ENCODE data around the gene MYEF2.

MYEF2 gene

DNA sequence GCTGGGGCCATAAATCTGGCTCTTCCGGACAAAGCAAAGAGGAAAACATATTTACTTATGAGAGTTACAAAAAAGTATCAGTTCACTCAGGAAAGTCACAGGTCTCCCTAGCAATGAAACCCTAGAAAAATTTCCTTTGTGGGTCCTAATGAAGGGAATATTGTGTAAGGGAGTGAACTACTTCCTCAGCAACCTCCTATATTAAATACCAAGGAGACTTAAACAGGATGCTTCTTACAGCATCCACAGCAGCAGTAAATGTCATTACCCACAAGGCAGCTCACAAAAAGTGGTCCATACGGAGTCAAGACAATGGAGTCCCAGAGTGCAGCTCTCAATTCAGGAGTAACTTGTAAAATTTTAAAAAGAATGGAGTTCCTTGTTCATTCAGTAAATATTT is 72.2 kb downstream of the MYEF2 start:
- WGBS (ENCODE audit: extremely low coverage, insufficient coverage, low lambda C conversion rate) = no CpG with 5 or more reads among the region's 2 CpGs
- Histone ChIP-seq H3K4me2 (ENCODE audit: low read length) (no peak overlapping the region), H3K56ac (ENCODE audit: low read length) (no peak overlapping the region), H2BK120ac (ENCODE audit: low read depth, low read length) (no peak overlapping the region), H3K18ac (ENCODE audit: low read length) (no peak overlapping the region), H4K5ac (ENCODE audit: low read length) (no peak overlapping the region), H3K4me3 (ENCODE audit: low read length) (no peak overlapping the region), H4K8ac (ENCODE audit: low read depth, low read length) (no peak overlapping the region), H3K79me1 (ENCODE audit: low read length) (no peaks in the 10 kb centered on the region), H3K36me3 (ENCODE audit: control insufficient read depth, insufficient read depth, low read length) (no peaks in the 10 kb centered on the region), H2BK15ac (replicated peaks; ENCODE audit: low read depth) (no peak overlapping the region), H3K4ac (ENCODE audit: low read depth, low read length) (no peak overlapping the region), H3K27ac (ENCODE audit: low read depth, low read length) (no peak overlapping the region), H3K27me3 (ENCODE audit: insufficient read depth, low read length, poor library complexity) (no peaks in the 10 kb centered on the region), H2BK5ac (ENCODE audit: low read length) (no peak overlapping the region), H3K23ac (ENCODE audit: low read length) (no peak overlapping the region), H2AK5ac (ENCODE audit: low read length) (no peak overlapping the region), H3K4me1 (ENCODE audit: control insufficient read depth, low read depth, low read length) (no peaks in the 10 kb centered on the region), H3K79me2 (ENCODE audit: control insufficient read depth, insufficient read depth, low read length) (no peaks in the 10 kb centered on the region), H3K9ac (ENCODE audit: low read length) (no peak overlapping the region)
- no peak for DNase-seq

DNA sequence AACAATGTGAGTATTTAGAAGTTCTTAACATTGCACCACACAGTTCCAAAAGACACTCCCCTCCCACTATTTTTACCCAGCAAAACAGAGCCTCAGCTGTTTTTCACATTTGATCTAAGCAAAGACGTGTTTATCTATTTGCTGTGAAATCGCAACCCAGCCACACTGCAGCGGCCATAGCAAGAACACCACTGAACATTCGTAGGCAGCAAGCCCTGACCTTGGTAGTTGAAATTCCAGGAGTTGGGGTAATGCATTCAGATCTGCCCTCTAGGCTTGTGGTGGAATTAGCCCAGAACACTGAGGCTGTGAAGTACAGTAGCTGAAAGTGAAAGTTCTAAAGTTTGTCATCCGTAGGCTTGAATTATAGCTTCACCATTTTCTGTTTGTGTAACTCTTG is 74.4 kb downstream of the MYEF2 start:
- H3K79me1 ChIP-seq (ENCODE audit: low read length) = no peaks in the 10 kb centered on the region
- H4K5ac ChIP-seq (ENCODE audit: low read length) = no peak overlapping the region
- H3K36me3 ChIP-seq (ENCODE audit: control insufficient read depth, insufficient read depth, low read length) = no peaks in the 10 kb centered on the region
- no peak overlapping the region for H3K56ac ChIP-seq (ENCODE audit: low read length)
- no peaks in the 10 kb centered on the region for H3K27me3 ChIP-seq (ENCODE audit: insufficient read depth, low read length, poor library complexity)
- no peak for DNase-seq
- no peak overlapping the region for H3K27ac ChIP-seq (ENCODE audit: low read depth, low read length)
- no peak overlapping the region for H4K8ac ChIP-seq (ENCODE audit: low read depth, low read length)
- H2BK120ac ChIP-seq (ENCODE audit: low read depth, low read length) = no peak overlapping the region
- no peaks in the 10 kb centered on the region for H3K79me2 ChIP-seq (ENCODE audit: control insufficient read depth, insufficient read depth, low read length)
- WGBS (ENCODE audit: extremely low coverage, insufficient coverage, low lambda C conversion rate) = no CpG with 5 or more reads among the region's 5 CpGs
- no peak overlapping the region for H2BK15ac ChIP-seq (replicated peaks; ENCODE audit: low read depth)
- H3K4me2 ChIP-seq (ENCODE audit: low read length) = no peak overlapping the region
- no peaks in the 10 kb centered on the region for H3K4me1 ChIP-seq (ENCODE audit: control insufficient read depth, low read depth, low read length)
- H3K4me3 ChIP-seq (ENCODE audit: low read length) = no peak overlapping the region
- no peak overlapping the region for H3K23ac ChIP-seq (ENCODE audit: low read length)
- no peak overlapping the region for H3K4ac ChIP-seq (ENCODE audit: low read depth, low read length)
- H3K9ac ChIP-seq (ENCODE audit: low read length) = no peak overlapping the region
- H2BK5ac ChIP-seq (ENCODE audit: low read length) = no peak overlapping the region
- H3K18ac ChIP-seq (ENCODE audit: low read length) = no peak overlapping the region
- H2AK5ac ChIP-seq (ENCODE audit: low read length) = no peak overlapping the region

DNA sequence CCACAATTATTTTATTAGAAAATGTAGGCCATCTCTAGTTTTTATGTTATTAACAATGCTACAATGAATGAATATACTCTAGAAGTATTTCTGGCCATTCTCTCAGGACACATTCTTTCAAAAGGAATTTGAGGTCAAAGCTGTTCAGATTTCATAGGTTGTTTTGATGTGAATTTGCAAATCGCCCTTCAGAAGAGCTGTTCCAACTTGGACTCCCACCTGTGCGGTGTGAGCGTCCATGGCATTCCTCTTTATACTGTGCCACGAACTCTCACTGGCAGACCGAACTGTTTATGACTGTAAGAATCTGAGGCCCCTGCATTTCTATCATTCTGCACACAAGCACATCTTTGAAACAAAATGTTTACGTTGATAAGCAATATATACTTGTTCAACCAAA is 75.9 kb downstream of the MYEF2 start:
- H4K8ac ChIP-seq (ENCODE audit: low read depth, low read length) = no peak overlapping the region
- no CpG with 5 or more reads among the region's 6 CpGs for WGBS (ENCODE audit: extremely low coverage, insufficient coverage, low lambda C conversion rate)
- no peak overlapping the region for H2BK5ac ChIP-seq (ENCODE audit: low read length)
- no peak overlapping the region for H3K18ac ChIP-seq (ENCODE audit: low read length)
- H3K79me2 ChIP-seq (ENCODE audit: control insufficient read depth, insufficient read depth, low read length) = no peaks in the 10 kb centered on the region
- H3K56ac ChIP-seq (ENCODE audit: low read length) = no peak overlapping the region
- no peak overlapping the region for H3K4me2 ChIP-seq (ENCODE audit: low read length)
- no peaks in the 10 kb centered on the region for H3K4me1 ChIP-seq (ENCODE audit: control insufficient read depth, low read depth, low read length)
- no peak overlapping the region for H3K27ac ChIP-seq (ENCODE audit: low read depth, low read length)
- no peak overlapping the region for H2BK120ac ChIP-seq (ENCODE audit: low read depth, low read length)
- H2BK15ac ChIP-seq (replicated peaks; ENCODE audit: low read depth) = no peak overlapping the region
- H3K36me3 ChIP-seq (ENCODE audit: control insufficient read depth, insufficient read depth, low read length) = no peaks in the 10 kb centered on the region
- H2AK5ac ChIP-seq (ENCODE audit: low read length) = no peak overlapping the region
- H3K4ac ChIP-seq (ENCODE audit: low read depth, low read length) = no peak overlapping the region
- H3K79me1 ChIP-seq (ENCODE audit: low read length) = no peaks in the 10 kb centered on the region
- no peak overlapping the region for H3K23ac ChIP-seq (ENCODE audit: low read length)
- DNase-seq = no peak
- no peak overlapping the region for H3K9ac ChIP-seq (ENCODE audit: low read length)
- no peaks in the 10 kb centered on the region for H3K27me3 ChIP-seq (ENCODE audit: insufficient read depth, low read length, poor library complexity)
- no peak overlapping the region for H3K4me3 ChIP-seq (ENCODE audit: low read length)
- no peak overlapping the region for H4K5ac ChIP-seq (ENCODE audit: low read length)

DNA sequence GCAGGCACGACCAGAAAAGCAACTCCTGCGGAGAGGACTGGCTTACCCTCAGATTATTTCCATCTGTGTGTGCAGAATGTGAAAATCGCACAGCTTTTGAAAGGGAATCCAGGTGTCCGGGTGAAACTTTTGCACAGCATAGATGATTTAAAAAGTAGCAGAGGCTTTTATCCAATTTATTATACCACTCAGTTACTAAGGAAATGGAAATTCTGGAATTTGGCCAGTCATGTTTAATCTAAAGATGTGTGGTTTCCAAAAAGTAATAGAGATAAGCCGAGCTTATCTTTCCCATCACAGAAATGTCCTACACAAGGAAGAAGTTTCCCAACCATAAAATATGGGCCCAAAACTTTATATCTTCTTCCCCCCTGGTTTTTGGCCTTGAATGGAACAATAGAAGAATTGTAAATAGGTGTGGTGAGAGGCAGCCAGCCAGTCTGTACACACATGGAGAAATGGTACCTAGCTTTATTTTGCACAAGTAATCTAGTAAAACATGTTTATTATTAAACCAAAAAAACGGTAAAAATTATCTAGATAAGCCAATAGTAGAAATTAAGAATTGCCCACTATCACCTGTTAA is 76.6 kb downstream of the MYEF2 start:
- H3K27ac ChIP-seq (ENCODE audit: low read depth, low read length) = no peak overlapping the region
- no peak overlapping the region for H3K4me3 ChIP-seq (ENCODE audit: low read length)
- no peak overlapping the region for H4K8ac ChIP-seq (ENCODE audit: low read depth, low read length)
- no peaks in the 10 kb centered on the region for H3K79me2 ChIP-seq (ENCODE audit: control insufficient read depth, insufficient read depth, low read length)
- H2BK120ac ChIP-seq (ENCODE audit: low read depth, low read length) = no peak overlapping the region
- no peak overlapping the region for H3K4me2 ChIP-seq (ENCODE audit: low read length)
- no peak overlapping the region for H2AK5ac ChIP-seq (ENCODE audit: low read length)
- no peak for DNase-seq
- H4K5ac ChIP-seq (ENCODE audit: low read length) = no peak overlapping the region
- H3K18ac ChIP-seq (ENCODE audit: low read length) = no peak overlapping the region
- no peaks in the 10 kb centered on the region for H3K36me3 ChIP-seq (ENCODE audit: control insufficient read depth, insufficient read depth, low read length)
- H3K27me3 ChIP-seq (ENCODE audit: insufficient read depth, low read length, poor library complexity) = no peaks in the 10 kb centered on the region
- no peak overlapping the region for H3K4ac ChIP-seq (ENCODE audit: low read depth, low read length)
- H3K4me1 ChIP-seq (ENCODE audit: control insufficient read depth, low read depth, low read length) = no peaks in the 10 kb centered on the region
- WGBS (ENCODE audit: extremely low coverage, insufficient coverage, low lambda C conversion rate) = no CpG with 5 or more reads among the region's 6 CpGs
- no peaks in the 10 kb centered on the region for H3K79me1 ChIP-seq (ENCODE audit: low read length)
- no peak overlapping the region for H3K23ac ChIP-seq (ENCODE audit: low read length)
- H3K9ac ChIP-seq (ENCODE audit: low read length) = no peak overlapping the region
- no peak overlapping the region for H3K56ac ChIP-seq (ENCODE audit: low read length)
- no peak overlapping the region for H2BK15ac ChIP-seq (replicated peaks; ENCODE audit: low read depth)
- no peak overlapping the region for H2BK5ac ChIP-seq (ENCODE audit: low read length)

DNA sequence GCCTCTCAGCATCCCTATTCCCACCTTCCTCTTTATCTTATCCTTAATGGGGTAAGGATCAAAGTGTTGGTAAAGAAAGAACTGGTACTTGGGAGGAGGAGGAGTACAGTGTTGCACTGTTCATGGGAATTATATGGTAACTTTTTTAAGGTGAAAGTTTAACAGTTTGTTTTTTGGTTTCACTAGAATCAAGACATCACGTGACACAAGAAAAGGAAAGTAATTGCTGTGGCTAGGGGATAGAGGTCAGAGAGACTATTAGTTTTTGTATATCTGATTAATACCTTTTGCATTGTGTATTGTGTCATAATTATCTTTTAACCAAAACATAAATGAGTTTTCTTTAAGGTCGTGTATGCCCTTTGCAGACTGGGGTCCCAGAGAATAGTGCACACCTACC is 80.8 kb downstream of the MYEF2 start:
- H4K5ac ChIP-seq (ENCODE audit: low read length) = no peak overlapping the region
- no peak overlapping the region for H2BK5ac ChIP-seq (ENCODE audit: low read length)
- H3K18ac ChIP-seq (ENCODE audit: low read length) = no peak overlapping the region
- no peak overlapping the region for H3K9ac ChIP-seq (ENCODE audit: low read length)
- no CpG with 5 or more reads among the region's 2 CpGs for WGBS (ENCODE audit: extremely low coverage, insufficient coverage, low lambda C conversion rate)
- no peak for DNase-seq
- H3K4me3 ChIP-seq (ENCODE audit: low read length) = no peak overlapping the region
- H2BK120ac ChIP-seq (ENCODE audit: low read depth, low read length) = no peak overlapping the region
- H3K27me3 ChIP-seq (ENCODE audit: insufficient read depth, low read length, poor library complexity) = no peaks in the 10 kb centered on the region
- H3K36me3 ChIP-seq (ENCODE audit: control insufficient read depth, insufficient read depth, low read length) = no peaks in the 10 kb centered on the region
- no peak overlapping the region for H3K56ac ChIP-seq (ENCODE audit: low read length)
- no peaks in the 10 kb centered on the region for H3K4me1 ChIP-seq (ENCODE audit: control insufficient read depth, low read depth, low read length)
- no peak overlapping the region for H3K27ac ChIP-seq (ENCODE audit: low read depth, low read length)
- no peak overlapping the region for H3K23ac ChIP-seq (ENCODE audit: low read length)
- H3K4ac ChIP-seq (ENCODE audit: low read depth, low read length) = no peak overlapping the region
- H3K79me2 ChIP-seq (ENCODE audit: control insufficient read depth, insufficient read depth, low read length) = no peaks in the 10 kb centered on the region
- H2BK15ac ChIP-seq (replicated peaks; ENCODE audit: low read depth) = no peak overlapping the region
- H4K8ac ChIP-seq (ENCODE audit: low read depth, low read length) = no peak overlapping the region
- no peaks in the 10 kb centered on the region for H3K79me1 ChIP-seq (ENCODE audit: low read length)
- no peak overlapping the region for H3K4me2 ChIP-seq (ENCODE audit: low read length)
- H2AK5ac ChIP-seq (ENCODE audit: low read length) = no peak overlapping the region

DNA sequence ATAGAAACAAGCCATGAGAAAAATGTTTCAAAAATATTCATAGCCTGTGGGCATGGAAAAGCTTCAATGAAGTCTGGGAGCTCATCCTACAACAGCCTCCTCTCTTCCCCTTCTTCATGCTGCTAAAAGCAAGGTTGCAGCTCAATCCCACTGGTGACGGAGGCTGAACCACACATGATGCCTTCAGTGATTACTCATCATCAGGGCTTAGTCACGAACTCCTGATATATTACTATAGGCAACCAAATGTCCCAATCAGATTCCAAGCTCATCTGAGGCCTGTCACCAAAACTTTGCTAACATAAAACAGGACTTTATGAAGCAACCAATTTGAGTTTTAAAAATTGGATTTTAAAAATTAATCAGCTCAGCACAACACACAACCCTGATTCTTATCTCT is 81.3 kb downstream of the MYEF2 start:
- no peak overlapping the region for H2BK5ac ChIP-seq (ENCODE audit: low read length)
- no peak for DNase-seq

More for the DNA sequence above, 81.3 kb downstream of the MYEF2 start:
- Histone ChIP-seq H3K27me3 (ENCODE audit: insufficient read depth, low read length, poor library complexity) (no peaks in the 10 kb centered on the region), H3K79me2 (ENCODE audit: control insufficient read depth, insufficient read depth, low read length) (no peaks in the 10 kb centered on the region), H3K4me2 (ENCODE audit: low read length) (no peak overlapping the region), H2AK5ac (ENCODE audit: low read length) (no peak overlapping the region), H3K36me3 (ENCODE audit: control insufficient read depth, insufficient read depth, low read length) (no peaks in the 10 kb centered on the region), H2BK120ac (ENCODE audit: low read depth, low read length) (no peak overlapping the region), H3K4ac (ENCODE audit: low read depth, low read length) (no peak overlapping the region), H4K8ac (ENCODE audit: low read depth, low read length) (no peak overlapping the region), H3K79me1 (ENCODE audit: low read length) (no peaks in the 10 kb centered on the region), H4K5ac (ENCODE audit: low read length) (no peak overlapping the region), H2BK15ac (replicated peaks; ENCODE audit: low read depth) (no peak overlapping the region), H3K27ac (ENCODE audit: low read depth, low read length) (no peak overlapping the region), H3K18ac (ENCODE audit: low read length) (no peak overlapping the region), H3K4me3 (ENCODE audit: low read length) (no peak overlapping the region), H3K23ac (ENCODE audit: low read length) (no peak overlapping the region), H3K9ac (ENCODE audit: low read length) (no peak overlapping the region), H3K4me1 (ENCODE audit: control insufficient read depth, low read depth, low read length) (no peaks in the 10 kb centered on the region), H3K56ac (ENCODE audit: low read length) (no peak overlapping the region)
- WGBS (ENCODE audit: extremely low coverage, insufficient coverage, low lambda C conversion rate) = no CpG with 5 or more reads among the region's 2 CpGs
